HEK293 (cell line): ENCODE data around the gene LCORL.

Source experiments
- CTCF ChIA-PET: fragments of 350-600 bp; formaldehyde crosslinking; extraction: SDS; loops from one replicate; lab custom pipeline; 2021; ENCODE audit warnings: antibody characterized with exemption; lab: Yijun Ruan, JAX
- POLR2A ChIA-PET: fragments of 300-600 bp; formaldehyde crosslinking; extraction: SDS; loops from one replicate; lab custom pipeline; 2020; ENCODE audit warnings: antibody characterized with exemption, inconsistent platforms; lab: Yijun Ruan, JAX
- H3K27ac ChIP-seq: fragments of 200-500 bp; sonication (Bioruptor generic); 2 replicates; pipeline ENCODE4 v1.5.1; 2014; ENCODE audit warnings: low read depth, low read length, control low read depth, inconsistent platforms; ENCODE audit errors: extremely low read depth
- H3K36me3 ChIP-seq, 2 experiments: fragments of 200-500 bp in 1 of 2; sonication (Bioruptor generic) in 1 of 2; 1 replicate in 1 of 2; 2 replicates in 1 of 2; pipeline ENCODE4 v1.5.1; 2014 to 2017; ENCODE audit warnings: inconsistent platforms in 2 of 2, low read length in 2 of 2; ENCODE audit not compliant: control insufficient read depth in 2 of 2, insufficient read depth in 1 of 2
- H3K4me1 ChIP-seq: fragments of 200-500 bp; sonication (Bioruptor generic); 2 replicates; pipeline ENCODE4 v1.5.1; 2014; ENCODE audit warnings: mild to moderate bottlenecking, low read length, inconsistent platforms; ENCODE audit not compliant: control insufficient read depth, insufficient read depth
- H3K4me3 ChIP-seq: 2 replicates; pipeline ENCODE4 v1.5.1; 2011; ENCODE audit warnings: low read depth, mild to moderate bottlenecking, control low read depth, low read length, moderate library complexity
- H3K9me3 ChIP-seq: fragments of 200-500 bp; sonication (Bioruptor generic); 2 replicates; pipeline ENCODE4 v1.5.1; 2014; ENCODE audit warnings: low read depth, low read length, inconsistent platforms; ENCODE audit not compliant: control insufficient read depth, insufficient read depth
- PRDM1 ChIP-seq: fragments of 450-650 bp; formaldehyde crosslinking; IDR thresholded peaks from 2 replicates; pipeline ENCODE4; 2016; ENCODE audit warnings: missing biosample characterization, missing genetic modification characterization
- ZNF302 ChIP-seq: fragments of 450-650 bp; formaldehyde crosslinking; IDR thresholded peaks from 2 replicates; pipeline ENCODE4 v1.5.1; 2016; ENCODE audit warnings: missing biosample characterization, missing genetic modification characterization, low read depth
- ZNF785 ChIP-seq: fragments of 450-650 bp; formaldehyde crosslinking; IDR thresholded peaks from 2 replicates; pipeline ENCODE4 v1.5.1; 2016; ENCODE audit warnings: missing biosample characterization, missing genetic modification characterization
- TF ChIP-seq, protein P1 (sequence below): fragments of 450-650 bp; formaldehyde crosslinking; IDR thresholded peaks from 2 replicates; pipeline ENCODE4 v1.5.1; 2017; ENCODE audit warnings: missing biosample characterization, missing genetic modification characterization
- TF ChIP-seq, protein P2 (sequence below): sonication (generic); formaldehyde crosslinking; IDR thresholded peaks from 2 replicates; pipeline ENCODE4 v1.8.1; 2022; ENCODE audit warnings: mild to moderate bottlenecking, moderate library complexity, missing genetic modification reagents

The LCORL gene

DNA sequence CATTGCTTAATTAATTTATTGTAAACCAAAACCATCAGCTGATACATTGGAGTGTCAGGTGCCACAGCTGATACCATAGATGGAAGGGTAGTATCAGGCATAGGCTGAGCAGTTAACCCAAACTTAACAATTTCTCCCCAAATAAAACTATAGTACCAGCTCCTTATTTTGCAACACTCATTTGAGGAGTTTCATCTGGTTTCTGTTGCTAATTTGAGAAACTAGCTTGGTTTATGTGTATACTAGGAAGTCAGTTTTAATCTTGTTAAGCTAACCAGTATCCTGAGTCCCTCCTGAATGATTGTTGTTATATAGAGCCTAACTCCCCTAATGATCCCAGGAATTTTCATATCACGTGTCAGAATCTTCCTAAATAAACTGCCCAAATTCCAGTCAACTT, 223.7 kb downstream of the LCORL start (continued):
- TF ChIP-seq, protein P1, sequence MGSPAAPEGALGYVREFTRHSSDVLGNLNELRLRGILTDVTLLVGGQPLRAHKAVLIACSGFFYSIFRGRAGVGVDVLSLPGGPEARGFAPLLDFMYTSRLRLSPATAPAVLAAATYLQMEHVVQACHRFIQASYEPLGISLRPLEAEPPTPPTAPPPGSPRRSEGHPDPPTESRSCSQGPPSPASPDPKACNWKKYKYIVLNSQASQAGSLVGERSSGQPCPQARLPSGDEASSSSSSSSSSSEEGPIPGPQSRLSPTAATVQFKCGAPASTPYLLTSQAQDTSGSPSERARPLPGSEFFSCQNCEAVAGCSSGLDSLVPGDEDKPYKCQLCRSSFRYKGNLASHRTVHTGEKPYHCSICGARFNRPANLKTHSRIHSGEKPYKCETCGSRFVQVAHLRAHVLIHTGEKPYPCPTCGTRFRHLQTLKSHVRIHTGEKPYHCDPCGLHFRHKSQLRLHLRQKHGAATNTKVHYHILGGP (tag by site-specific recombination) = no peak
- TF ChIP-seq ZNF785 = no peak

DNA sequence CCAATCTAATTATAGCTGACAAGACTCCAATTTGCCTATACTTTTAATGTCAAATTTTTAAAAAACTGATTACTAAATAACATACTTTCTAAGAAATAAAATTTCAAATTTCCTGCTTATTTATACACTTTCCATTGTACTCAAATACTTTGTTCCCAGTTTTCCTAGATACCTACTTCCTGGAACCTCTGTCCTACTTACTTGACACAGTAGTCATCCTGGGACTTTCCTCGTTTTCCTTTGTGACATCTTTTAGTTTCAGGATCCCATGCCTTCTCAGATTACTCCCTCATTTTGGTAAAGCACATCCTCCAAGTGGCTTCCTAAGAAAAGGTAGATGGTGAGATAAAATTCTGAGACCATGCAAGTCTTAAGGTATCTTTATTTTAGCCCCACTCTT, 226.8 kb downstream of the LCORL start:
- TF ChIP-seq ZNF302 (no peak), PRDM1 (tag by site-specific recombination) (no peak)
- TF ChIP-seq, protein P2, sequence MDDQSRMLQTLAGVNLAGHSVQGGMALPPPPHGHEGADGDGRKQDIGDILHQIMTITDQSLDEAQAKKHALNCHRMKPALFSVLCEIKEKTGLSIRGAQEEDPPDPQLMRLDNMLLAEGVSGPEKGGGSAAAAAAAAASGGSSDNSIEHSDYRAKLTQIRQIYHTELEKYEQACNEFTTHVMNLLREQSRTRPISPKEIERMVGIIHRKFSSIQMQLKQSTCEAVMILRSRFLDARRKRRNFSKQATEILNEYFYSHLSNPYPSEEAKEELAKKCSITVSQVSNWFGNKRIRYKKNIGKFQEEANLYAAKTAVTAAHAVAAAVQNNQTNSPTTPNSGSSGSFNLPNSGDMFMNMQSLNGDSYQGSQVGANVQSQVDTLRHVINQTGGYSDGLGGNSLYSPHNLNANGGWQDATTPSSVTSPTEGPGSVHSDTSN (CRISPR knock-in tag) = no peak
- peaks cover 5 to 18% of the 10 kb centered on the region in 2 experiments; a peak in 2 of 3 replicates for H3K36me3 ChIP-seq
- CTCF ChIA-PET = no interaction called here
- H3K27ac ChIP-seq = no peak overlapping the region
- H3K4me3 ChIP-seq = no peak overlapping the region
- H3K4me1 ChIP-seq = no peaks in the 10 kb centered on the region
- H3K9me3 ChIP-seq = no peaks in the 10 kb centered on the region
- POLR2A ChIA-PET = no interaction called here
